Lower leg skin (tissue), 3 donors: Measurements from ENCODE around the gene NSMCE1.

Experiments
- POLR2A ChIP-seq, 2 donors: fragments of 450-650 bp; IDR thresholded peaks; one replicate each; pipeline ENCODE4 v1.6.1; 2016 to 2017; ENCODE audit warnings: antibody characterized with exemption in 2 of 2, mild to moderate bottlenecking in 1 of 2, moderate library complexity in 1 of 2
- TF ChIP-seq, protein P1 (sequence below), 3 donors: fragments of 450-650 bp; IDR thresholded peaks; one replicate each; pipeline ENCODE4 v1.5.1; 2016; ENCODE audit warnings: antibody characterized with exemption in 3 of 3, mild to moderate bottlenecking in 3 of 3, moderate library complexity in 2 of 3

DNA sequence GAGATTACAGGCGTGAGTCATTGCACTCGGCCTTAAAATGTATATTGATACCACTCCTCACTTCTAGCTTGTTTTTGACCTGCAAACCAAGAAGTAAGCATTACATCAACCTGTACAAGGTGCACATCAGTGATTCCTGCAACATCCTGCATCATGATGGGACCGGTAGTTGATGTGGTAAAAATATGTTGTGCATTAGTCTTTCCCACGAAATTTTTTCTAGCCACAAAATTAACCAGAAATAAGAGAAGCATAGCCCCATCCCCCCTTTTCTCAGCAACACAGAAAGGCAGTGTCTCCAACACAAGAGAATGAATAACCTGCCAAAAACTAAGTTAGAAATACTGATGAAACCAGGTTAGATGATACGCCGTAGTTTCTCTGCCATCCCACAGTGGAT is 21.1 kb upstream of the NSMCE1 start:
- TF ChIP-seq, protein P1, sequence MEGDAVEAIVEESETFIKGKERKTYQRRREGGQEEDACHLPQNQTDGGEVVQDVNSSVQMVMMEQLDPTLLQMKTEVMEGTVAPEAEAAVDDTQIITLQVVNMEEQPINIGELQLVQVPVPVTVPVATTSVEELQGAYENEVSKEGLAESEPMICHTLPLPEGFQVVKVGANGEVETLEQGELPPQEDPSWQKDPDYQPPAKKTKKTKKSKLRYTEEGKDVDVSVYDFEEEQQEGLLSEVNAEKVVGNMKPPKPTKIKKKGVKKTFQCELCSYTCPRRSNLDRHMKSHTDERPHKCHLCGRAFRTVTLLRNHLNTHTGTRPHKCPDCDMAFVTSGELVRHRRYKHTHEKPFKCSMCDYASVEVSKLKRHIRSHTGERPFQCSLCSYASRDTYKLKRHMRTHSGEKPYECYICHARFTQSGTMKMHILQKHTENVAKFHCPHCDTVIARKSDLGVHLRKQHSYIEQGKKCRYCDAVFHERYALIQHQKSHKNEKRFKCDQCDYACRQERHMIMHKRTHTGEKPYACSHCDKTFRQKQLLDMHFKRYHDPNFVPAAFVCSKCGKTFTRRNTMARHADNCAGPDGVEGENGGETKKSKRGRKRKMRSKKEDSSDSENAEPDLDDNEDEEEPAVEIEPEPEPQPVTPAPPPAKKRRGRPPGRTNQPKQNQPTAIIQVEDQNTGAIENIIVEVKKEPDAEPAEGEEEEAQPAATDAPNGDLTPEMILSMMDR (IDR thresholded peaks at IDR 0.05), result no peak
- no peak for TF ChIP-seq POLR2A (IDR thresholded peaks at IDR 0.05)
